HG03135 (cell line): ENCODE data around the gene CAAP1.
"Not testable (repeated sequence)": the region's sequence is repeated elsewhere in the genome, so short reads cannot be mapped to it uniquely, and the experiment has no call there.

Experiments
- ATAC-seq: cut with Tn5 transposase; IDR thresholded peaks from one replicate; pipeline ENCODE4 v1.9.1; 2021; ENCODE audit warnings: mild to moderate bottlenecking, moderate library complexity; ENCODE audit not compliant: unreplicated experiment

Gene CAAP1

GRCh38 chr9:26892251-26893029 lies at the start of gene CAAP1:
TSS of gene CAAP1 (minus strand) at chr9:26892802. CDS start at chr9:26892715, 87 bp downstream.
- ATAC-seq, result peak; percentile 95

DNA sequence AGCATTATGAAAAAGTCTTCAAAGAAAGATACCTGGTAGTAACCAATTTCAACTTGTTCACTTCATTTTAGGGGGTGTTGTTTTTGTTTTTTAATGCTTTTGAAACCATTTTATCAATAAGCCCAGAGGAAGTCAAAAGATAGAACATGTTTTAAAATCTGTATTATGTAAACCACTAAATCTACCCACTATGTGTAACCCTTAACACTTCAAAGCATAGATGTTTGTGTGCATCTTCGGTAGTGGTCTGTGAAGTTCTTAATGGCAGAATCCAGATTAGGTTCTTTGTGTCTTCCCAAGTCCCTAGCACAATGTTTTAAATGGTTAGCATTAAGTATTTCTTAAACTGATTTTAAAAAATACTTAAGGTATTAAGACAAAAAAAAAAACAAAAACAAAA lies 48.2 kb upstream of the CAAP1 start:
- no peak for ATAC-seq

GRCh38 chr9:26939955-26940711 lies 47.5 kb upstream of the CAAP1 start:
- ATAC-seq, result no peak

DNA sequence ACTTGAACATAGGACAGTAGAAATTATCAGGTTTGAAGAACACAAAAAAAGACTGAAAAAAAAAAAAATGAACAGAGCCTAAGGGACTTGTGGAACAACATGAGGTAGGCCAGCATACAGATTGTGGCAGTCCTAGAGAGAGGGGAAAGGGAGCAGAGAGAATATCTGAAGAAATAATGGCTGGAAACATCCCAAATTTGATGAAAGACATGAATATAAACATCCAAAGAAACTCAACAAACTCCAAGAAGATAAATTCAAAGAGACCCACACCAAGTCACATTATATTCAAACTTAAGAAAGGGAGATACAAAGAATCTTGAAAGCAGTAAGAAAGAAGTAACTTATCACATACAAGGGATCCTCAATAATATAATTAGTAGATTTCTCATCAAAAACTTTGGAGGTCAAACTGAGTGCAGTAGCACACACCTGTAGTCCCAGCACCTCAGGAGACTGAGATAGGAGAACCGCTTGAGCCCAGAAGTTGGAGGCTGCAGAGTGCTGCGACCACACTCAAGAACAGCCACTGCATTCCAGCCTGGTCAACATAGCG lies 45.3 kb upstream of the CAAP1 start:
- ATAC-seq, result no peak

DNA sequence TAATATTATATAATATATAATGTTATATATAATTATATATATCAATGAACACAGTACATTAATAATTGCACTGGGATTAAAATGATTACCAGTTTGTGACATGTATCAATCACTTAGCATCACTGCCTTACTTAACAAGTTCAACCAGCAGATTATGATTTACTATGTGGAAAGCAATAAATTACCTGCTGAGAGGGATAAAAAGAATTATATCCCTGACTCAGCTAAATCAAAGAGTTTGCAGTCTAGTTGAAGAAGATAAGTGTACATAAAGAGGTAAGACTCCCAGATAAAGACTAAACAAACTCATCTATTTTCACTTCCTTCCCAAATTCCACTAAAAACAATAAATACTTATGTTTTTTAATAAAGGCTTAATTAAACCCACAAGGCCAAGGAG lies 43.2 kb upstream of the CAAP1 start:
- ATAC-seq, result no peak

GRCh38 chr9:26928902-26929495 lies 36.4 kb upstream of the CAAP1 start:
- no peak for ATAC-seq

DNA sequence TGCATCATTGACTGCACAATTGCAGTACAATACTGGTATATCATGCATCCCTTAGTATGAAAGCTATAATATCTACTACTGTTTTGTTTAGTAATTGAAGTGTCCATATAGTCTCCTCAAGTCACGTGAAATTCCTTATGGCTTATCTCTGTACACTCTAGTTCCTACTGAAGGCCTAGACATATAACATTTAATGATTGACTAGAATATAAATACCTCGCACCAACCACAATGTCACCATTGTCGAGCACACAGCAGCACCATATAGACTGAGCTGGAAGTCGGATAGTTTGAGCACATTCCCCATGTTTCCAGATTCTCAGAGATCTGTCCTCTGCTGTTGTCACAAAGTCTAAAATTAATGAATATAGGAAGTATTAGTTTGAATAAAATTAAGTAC lies 33.0 kb upstream of the CAAP1 start:
- no peak for ATAC-seq

GRCh38 chr9:26919698-26920097 lies 27.1 kb upstream of the CAAP1 start:
- no peak for ATAC-seq

- no peak for ATAC-seq
These were observed 20.6 kb upstream of the CAAP1 start for GRCh38 chr9:26913138-26913668.

DNA sequence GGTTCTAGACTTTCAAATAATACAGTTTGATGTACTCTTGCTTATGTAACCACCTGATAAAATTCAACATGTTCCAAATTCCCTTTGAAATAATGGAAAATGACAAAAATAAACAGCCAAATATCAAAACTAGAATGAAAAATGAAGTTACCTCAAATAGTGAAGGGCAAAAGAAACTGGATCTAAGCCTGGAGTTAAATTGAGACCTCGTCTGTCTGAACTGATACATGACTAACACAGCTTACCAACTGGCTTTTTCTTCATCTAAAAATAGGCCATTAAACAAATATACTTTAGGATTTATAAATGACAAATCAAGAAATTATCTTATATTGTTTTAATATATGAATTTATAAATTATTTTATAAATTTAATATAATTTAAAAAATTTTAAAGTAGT lies 12.1 kb upstream of the CAAP1 start:
- no peak for ATAC-seq

DNA sequence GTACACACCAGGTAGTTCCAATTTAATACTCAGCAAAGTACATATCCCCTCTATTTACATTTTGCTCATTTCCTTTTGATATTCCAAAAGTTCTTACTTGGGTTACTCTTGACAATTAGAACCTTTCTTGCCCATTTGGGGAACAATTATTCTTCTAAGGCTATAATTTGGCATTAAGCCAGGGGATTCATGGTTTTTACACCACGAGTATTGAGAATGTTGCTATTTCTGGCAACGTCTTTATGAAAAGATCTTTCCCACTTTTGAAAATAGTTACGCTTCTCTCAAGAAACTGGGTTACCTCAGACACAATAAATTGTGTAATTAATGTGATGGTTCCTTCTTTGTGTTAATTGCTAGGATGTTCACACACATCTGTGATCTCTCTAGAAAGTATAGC lies 11.5 kb upstream of the CAAP1 start:
- ATAC-seq, result no peak

GRCh38 chr9:26893030-26893676 lies 551 bp upstream of the CAAP1 start:
- no peak for ATAC-seq

DNA sequence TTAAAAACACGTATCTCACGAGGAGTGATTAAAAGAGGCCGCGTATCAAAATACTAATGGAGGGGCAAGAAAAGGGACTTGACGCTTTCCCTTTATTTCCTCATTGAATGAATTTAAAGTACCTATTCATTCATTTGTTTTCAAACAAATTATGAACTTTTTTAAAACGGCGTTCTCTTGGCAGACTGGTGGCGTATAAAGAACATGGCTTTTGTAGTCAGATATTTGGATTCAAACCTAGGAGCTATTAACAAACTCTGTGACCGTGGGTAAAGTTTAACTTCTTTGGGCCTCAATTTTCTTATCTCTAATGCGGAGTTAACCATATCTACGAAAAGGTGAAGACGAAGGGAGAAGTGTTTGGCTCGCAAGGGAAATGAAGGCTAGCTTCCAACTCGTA lies 876 bp downstream of the CAAP1 start:
- ATAC-seq, result peak; percentile 2

DNA sequence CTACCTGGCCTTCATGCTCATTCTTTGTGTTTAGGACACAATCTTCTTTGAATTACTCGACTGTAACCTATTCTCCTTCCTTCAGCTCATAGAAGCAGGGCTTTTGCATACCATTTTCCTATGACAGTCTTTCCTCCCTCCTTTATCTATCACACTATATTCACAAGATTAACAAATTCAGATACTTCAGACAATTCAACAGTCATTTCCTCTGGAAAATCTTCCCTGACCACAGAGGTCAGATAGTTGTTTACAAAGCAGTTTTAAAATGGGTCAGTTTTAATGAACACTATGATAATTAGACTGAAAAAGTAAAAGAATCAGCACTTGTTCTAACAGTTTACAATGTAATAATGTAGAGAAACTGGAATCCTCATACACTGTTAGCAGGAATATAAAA lies 4.3 kb downstream of the CAAP1 start:
- no peak for ATAC-seq

DNA sequence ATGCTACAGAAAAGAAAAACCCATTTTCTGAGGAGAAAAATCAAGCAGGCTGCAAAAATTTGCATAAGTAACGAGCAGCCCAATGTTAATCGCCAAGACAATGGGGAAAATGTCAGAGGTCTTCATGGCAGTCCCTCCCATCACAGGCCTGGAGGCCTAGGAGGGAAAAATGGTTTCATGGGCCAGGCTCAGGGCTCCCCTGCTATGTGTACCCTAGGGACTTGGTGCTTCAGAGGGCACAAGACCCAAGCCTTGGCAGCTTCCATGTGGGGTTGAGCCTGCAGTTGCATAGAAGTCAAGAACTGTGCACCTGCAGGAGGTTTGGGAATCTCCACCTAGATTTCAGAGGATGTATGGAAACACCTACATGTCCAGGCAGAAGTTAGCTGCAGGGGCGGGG lies 10.4 kb downstream of the CAAP1 start:
- no peak for ATAC-seq

- no peak for ATAC-seq
These were observed 12.3 kb downstream of the CAAP1 start for GRCh38 chr9:26880262-26880661.

DNA sequence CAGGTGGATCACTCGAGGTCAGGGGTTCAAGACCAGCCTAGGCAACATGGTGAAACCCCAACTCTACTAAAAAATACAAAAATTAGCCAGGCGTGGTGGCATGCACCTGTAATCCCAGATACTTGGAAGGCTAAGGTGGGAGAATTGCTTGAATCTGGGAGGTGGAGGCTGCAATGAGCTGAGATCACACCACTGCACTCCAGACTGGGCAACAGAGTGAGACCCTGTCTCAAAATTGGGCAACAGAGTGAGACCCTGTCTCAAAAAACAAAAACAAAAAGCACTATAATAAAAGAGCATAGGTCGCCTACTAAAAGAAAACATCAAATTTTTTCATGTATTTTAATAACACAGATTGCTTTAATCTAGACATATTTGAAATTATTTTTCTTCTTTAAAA lies 17.4 kb downstream of the CAAP1 start:
- not testable (repeated sequence) for ATAC-seq

DNA sequence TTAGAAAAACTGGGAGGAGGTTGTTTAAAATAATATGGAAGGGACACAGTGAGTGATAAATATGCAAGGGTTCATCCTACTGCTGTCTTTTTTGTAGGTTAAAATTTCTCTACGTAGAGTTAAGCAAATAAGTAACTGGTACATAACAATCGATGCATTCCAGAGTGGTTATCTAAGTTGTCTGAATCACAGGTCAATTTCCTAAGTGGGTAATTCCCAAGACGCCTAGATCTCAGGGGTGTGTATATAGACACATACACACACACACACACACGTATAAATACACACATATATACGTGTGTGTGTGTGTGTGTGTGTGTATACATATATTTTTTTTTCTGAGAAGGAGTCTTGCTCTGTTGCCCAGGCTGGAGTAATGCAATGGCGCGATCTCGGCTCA lies 22.3 kb downstream of the CAAP1 start:
- ATAC-seq, result no peak

DNA sequence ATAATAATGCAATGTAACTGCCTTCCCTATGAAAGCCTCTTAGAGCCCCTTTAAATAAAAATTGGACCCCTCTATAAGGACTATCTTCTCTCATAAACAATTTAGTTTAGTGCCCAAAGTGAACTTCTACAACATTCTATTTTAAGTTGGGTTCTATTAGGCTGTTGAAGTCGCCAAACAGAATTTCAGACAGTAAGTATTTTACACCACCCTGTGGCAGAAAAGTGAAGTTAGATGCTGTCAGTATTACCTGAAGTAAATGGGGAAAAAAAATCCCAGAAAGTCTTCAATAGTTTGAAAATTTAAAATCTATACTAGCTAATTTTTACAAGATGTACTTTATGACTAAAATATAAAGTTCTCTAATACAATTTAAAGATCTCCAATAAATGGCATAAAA lies 29.5 kb downstream of the CAAP1 start:
- no peak for ATAC-seq

GRCh38 chr9:26856413-26857032 lies 36.1 kb downstream of the CAAP1 start:
- peak; percentile 85 for ATAC-seq
